Measurements from ENCODE around the gene PLA2G15.

- no peak for TF ChIP-seq CTCF (IDR thresholded peaks at IDR 0.05)
- no peak for TF ChIP-seq POLR2A (IDR thresholded peaks at IDR 0.05)
Measured at GRCh38 chr16:68289202-68289601, 44.0 kb downstream of the PLA2G15 start.
